Embryonic facial prominence (tissue), 1 donor: Measurements from ENCODE around the gene ZCCHC4.

Source experiments
- DNase-seq: peaks from one replicate; pipeline ENCODE4 v3.0.0-alpha.2; 2016; ENCODE audit errors: extremely low spot score

ZCCHC4 gene

DNA sequence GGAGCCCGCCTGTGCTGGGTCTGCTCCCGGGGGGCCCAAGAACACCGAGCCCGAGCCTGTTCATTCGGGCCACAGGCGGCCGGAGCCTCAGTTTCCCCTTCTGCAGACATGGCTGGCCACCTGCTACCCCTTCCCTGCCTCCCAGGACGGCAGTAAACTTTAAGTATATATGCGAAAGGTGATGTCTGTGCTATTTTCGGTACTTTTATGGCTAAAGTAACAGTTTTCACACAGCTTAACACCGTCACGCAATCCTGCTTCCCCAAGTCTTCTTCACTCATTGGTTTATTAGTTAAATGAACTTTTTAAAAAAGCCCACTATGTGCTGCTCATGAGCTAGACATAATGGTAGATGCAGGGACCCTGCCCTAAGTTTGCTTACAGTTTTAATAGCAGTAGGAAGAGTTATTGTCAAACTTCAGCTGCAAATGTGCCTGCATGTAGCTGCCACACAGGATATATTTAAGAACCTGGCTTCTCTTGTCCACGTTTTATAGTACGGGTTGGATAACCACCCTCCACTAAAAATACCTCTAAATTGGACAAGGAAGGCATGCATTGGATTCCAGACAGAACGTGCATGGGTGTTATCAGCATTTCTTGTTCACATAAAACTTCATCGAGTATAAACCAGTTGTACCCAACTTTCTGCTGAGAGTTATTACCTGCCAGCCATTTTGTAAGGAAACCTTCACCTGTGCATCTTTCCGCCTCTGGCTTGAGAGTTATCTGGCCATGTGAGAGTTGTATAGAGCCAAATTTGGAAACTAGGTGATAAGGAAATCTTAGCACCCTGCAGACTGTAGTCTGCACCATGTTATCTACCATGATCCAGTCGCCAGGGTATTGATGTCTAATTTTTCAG, 65.2 kb downstream of the ZCCHC4 start:
- no peak for DNase-seq

DNA sequence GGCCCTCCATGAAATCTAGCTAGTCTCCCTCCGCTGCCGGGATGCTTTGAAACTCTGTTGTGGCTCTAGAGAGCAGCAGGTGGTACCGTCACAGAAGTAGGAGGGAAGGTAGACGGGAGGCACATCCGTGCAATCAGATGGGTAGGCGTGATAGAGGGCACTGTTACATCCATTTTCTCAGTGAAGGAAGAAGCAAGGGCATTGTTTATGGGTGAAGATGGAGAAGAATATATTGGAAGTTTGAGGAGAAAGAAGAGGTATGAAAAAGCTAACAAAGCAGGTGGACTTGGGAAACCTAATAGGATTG, 65.8 kb downstream of the ZCCHC4 start:
- DNase-seq = no peak

DNA sequence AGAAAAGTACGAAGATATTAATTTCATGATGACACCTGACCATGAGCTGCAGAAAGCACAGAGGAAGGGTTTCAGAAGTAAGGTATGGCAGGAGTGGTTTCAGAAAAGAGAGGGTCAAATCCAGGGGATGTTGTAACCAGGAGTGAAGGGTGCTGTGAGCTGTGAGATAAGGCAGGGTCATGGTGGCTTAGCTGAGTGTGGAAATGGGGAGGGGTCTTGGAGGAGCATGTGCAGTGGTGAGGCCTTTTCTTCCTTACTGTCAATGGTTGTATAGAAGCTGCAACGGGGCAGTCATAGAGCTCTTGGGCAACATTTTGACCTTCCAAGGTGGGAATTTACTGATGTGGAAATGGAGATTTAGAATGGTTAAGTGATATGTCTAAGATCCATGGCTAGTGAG, 67.0 kb downstream of the ZCCHC4 start:
- no peak for DNase-seq

DNA sequence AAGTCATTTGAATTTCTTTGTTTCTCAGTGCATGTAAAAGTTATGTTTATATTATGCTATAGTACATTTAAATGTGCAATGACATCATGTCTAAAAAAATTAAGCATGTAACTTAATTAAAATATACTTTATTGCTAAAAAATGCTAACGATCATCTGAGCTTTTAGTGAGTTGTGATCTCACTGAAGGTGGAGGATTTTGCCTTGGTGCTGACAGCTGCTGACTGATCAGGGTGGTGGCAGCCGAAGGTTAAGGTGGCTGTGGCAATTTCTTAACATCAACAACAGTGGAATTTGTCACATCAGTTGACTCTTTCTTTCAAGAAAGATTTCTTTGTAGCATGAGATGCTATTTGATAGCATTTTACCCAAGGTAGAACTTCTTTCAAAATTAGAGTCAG, 71.1 kb downstream of the ZCCHC4 start:
- no peak for DNase-seq

DNA sequence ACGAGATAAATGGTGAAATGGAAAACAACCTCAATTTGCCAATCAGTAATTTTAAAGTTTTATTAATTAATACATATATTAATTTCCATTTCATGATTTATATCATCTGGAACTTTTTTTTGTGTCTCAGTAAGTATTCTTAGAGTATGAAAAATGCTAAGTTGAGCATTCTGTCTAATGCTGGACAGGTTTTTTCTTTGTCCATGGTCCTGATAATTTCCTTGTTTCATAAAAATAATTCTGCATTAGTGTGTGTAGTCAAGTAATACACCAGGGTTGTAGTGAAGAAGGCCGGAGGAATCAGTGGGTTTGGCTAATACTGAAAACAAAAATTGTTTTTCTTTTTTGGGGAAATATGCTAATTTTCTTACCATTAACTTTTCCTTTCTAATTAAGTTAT, 74.4 kb downstream of the ZCCHC4 start:
- DNase-seq = no peak

DNA sequence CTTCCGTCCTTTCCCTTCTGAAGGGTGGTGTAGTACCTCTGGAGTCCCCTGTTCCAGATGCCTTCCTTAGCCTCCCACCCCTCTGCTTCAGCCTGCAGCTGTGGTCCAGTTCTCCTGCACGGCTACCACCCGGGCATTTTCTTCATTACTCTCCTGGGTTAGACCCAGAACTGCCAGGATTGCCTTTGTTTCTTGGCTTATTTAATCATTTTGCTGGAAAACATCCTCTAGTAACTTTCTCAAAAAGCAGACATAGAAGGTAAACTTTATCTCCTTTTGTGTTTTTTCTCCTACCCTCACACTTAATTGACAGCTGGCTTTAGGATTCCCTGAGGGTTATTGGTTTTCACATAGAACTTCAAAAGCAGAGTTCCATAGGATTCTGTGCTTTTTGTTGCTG, 84.7 kb downstream of the ZCCHC4 start:
- no peak for DNase-seq

DNA sequence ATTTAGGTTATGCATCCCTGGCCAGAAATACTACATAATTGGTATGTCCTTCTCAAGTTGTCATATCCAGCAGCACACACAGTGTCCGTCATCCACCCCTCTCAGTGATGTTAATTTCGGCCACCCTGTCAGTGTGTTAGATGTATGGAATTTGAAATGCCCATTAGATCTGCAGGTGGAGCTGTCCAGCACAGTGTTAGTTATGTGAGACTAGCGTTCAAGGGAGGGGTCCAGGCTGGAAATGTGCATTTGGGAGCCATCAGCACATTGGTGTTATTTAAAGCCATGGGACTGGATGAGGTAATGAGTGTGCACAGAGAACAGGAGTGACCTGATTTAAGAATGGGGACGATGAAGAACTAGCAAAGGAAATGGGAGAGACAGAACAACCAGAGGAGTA, 86.9 kb downstream of the ZCCHC4 start:
- no peak for DNase-seq

DNA sequence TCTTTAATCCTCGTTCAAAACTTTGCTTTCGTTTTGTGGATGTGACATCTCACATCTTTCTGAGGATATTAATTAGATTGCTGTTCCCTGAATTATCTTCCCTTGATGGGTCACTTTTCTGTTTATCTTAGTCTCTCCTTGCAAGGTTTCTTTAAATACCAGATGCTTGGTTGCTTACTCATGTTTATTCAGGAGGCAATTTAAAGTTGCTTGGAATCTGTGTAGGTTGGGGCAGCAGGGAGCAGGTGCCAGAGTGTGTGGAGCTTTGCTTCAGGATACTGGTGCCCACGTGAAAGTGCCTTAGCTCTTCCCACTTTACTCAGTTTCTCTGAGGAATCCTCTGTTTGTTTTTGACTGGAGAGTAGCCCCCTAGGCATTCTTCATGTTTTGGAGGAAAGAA, 88.5 kb downstream of the ZCCHC4 start:
- DNase-seq = no peak

DNA sequence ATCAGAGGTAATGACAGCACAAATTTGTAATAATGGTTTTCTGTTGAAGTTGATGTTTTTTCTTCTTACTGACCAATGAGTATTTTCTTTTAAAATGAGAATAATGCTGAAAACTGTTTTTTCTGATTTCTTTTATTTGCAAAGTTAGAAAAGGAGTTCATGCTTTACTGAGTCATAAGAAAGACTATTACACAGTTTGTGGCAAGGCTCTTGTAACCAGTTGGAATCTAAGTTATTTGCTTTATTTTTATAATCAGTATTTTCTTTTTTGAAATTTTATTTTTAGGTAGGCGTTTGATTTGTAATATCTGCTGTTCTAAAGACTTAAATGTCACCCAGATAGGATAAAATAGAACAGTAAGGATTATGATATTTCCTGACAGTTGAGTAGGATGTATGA, 89.9 kb downstream of the ZCCHC4 start:
- no peak for DNase-seq

DNA sequence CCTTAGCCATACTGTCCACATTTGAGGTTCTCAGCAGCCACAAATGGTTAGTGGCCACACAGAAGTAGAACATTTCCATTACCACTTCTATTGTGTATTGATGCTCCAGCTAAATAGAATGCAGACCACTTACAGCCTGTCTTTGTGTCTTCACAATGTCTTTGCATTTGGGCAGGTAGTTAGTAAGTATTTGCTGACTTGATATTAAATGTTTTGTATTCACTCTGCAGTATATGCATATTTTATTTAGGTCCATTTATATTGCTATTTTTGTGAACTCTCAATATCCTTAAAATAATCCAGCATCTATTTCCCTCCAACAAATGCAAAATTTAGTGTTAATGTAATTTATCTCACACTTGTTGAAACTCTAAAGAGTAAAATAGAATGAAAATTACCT, 91.1 kb downstream of the ZCCHC4 start:
- DNase-seq = no peak

DNA sequence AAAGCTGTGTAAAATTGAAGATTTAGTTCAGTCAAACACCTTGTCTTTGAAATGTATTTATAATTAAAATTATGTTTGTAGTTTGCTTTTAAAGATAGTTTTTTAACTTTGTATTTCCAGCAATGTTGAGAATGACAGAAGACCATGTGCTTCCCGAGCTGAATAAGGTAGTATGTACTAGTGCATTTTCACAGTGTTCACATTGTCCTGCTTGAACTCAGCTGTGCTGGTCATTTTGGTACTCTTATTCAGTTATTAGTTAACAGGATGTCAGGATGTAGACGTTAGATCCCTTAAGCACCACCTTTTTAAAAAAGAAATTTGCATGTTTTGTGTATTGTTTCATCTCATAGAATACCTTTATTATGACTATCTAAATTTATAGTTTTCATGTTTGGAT, 92.9 kb downstream of the ZCCHC4 start:
- DNase-seq = no peak

DNA sequence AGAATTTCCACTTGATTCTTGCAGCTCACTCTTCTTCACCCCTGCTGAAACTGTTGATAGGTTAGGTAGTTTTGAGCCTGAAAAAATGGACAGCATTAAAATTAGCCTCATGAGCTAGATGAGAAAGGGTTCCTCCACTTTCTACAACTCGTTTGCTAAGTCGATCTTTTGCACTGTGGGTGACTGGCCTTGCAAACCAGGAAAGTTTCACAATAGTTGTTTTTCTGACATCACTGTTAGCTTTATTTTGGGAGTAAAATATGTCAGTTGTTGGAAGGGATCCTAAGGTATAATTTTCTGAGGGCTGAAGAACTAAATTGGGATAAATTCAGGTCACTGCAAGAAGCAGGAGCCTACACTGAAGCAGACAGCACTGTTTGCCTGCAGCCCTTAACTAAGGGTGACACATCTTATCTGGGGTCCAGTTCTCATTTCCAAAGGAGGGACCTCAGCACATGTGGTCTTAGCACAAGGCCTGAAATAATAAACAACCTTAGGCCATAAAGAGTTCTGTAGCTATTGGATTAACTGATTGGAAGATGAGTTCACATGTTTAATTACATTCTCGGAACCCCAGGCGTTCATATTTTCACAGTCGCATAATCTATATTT, 93.6 kb downstream of the ZCCHC4 start:
- DNase-seq = no peak

DNA sequence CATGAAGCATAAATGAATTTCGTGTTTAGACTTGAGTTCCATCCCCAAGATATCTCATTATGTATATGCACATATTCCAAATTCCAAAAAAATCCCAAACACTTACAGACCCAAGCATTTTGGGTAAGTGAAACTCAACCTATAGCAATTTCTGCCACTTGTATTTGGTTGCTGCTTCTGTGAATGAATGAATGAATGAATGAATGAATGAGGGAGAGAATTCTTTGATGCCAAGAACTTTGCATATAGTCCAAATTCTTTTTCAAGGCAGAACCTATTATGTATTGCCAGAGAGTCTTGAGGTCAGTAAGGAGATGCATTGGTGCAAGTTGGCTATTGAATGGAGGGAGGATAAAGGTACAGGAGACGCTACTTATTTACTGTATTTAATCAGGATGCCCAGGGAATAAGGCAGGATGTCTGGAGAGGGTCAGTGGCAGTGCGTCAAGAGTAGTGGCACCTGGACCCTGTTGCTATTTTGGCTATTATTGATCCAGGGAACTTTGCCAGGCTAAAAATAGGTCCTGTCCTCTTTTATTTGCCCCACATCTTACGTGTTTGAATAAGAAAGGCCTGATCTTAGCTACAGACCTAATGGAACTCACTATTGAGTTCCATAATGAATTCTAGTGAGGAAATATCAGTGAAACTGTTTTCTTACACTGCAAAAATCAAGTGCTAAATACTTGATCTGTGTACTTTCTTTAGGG, 98.4 kb downstream of the ZCCHC4 start:
- no peak for DNase-seq

DNA sequence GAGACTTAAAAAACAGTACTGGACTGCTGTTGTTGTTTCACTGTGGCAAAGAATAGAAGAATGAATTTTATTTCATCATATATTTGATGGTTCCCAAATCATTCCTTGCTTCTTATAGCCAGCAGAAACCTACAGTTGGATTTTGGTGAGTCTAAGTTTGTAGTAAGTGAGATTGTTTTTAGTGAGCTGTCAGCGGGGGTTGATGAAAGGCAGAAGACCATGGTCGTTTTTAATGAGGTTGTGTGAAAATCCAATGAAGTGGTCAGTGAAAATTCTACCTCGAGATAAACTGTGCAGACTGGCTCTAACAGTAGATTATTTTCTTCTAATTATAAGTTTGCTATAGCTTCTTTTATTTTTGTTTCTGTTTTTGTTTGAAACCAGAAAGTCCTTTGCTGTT, 100.7 kb downstream of the ZCCHC4 start:
- no peak for DNase-seq

DNA sequence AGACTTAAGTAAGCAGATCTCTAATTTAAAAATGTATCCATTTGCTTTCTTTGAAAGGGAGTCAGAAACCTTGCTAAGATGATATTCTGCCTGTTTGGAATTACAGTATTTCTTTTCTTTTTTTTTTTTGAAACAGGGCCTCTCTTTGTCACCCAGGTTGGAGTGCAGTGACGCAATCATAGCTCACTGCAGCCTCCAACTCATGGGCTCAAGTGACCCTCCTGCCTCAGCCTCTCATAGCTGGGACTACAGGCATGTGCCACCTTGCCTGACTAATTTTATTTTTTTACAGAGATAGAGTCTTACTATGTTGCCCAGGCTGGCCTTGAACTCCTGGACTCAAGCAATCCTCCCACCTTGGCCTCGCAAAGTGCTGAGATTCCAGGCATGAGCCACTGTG, 104.4 kb downstream of the ZCCHC4 start:
- DNase-seq = no peak
